Right ventricle myocardium superior (tissue), 1 donor: Measurements from ENCODE around the gene NOP9. TPM values are rescaled to one million over a fixed set of nuclear protein-coding genes. Genes with fewer than 3 reads are reported as not detected.
"Not testable (repeated sequence)": the region's sequence is repeated elsewhere in the genome, so short reads cannot be mapped to it uniquely, and the experiment has no call there.

Experiments used
- ATAC-seq: fragments of 200-7000 bp; cut with Tn5 transposase; one replicate; pipeline ENCODE4 v1.9.1; 2020; ENCODE audit warnings: mild to moderate bottlenecking; ENCODE audit not compliant: poor library complexity
- DNase-seq: peaks from one replicate; pipeline ENCODE4 v3.0.0-alpha.2; 2020
- intact Hi-C: fragments of 100-400 bp; cut with DNase I; formaldehyde crosslinking; loops from one replicate; pipeline ENCODE4 v1.11.2; 2022
- total RNA-seq: library from RNA; stranded (reverse); fragmentation: NEBNext Ultra II Directional; extraction: Animal tissue kit (Norgen Biotek cat#: 25700); gene quantifications from one replicate; pipeline ENCODE4 v1.2.1, GENCODE V29; 2021
- donor health status: DM: no; HTN: yes; CAD: no; lungs with severe emphysema.

Gene NOP9
- total RNA-seq, 1 donor from 2014 or later: 23.4 TPM

- intact Hi-C loops: no loop called here
- DNase-seq (peak; percentile 76), ATAC-seq (peak; percentile 24)
These were observed 35.0 kb downstream of the NOP9 start, which contains the start of gene ADCY4 for GRCh38 chr14:24334431-24335291. Gene ADCY4, minus strand, starts transcription at chr14:24335071. Its CDS starts 419 bp downstream, at chr14:24334652.

GRCh38 chr14:24335461-24336171, 36.0 kb downstream of the NOP9 start:
- DNase-seq: no peak
- no peak for ATAC-seq
- intact Hi-C loops: no loop called here

GRCh38 chr14:24337144-24337823, 37.6 kb downstream of the NOP9 start:
- intact Hi-C loops: no loop called here
- no peak for ATAC-seq
- DNase-seq: no peak

- DNase-seq (no peak), ATAC-seq (no peak)
- intact Hi-C loops: no loop called here
These were observed 38.1 kb downstream of the NOP9 start for GRCh38 chr14:24337824-24338175.

- intact Hi-C loops: no loop called here
- no peak for DNase-seq
- no peak for ATAC-seq
These were observed 39.2 kb downstream of the NOP9 start for GRCh38 chr14:24338843-24339242.

- intact Hi-C loops: no loop called here
- ATAC-seq (peak; percentile 69), DNase-seq (peak; percentile 77)
These were observed 39.9 kb downstream of the NOP9 start, which contains the start of gene RIPK3 for GRCh38 chr14:24339284-24340151. Gene RIPK3, minus strand, starts transcription at chr14:24339991. Its CDS starts 165 bp downstream, at chr14:24339826.

- intact Hi-C loops: no loop called here
- ATAC-seq (no peak), DNase-seq (no peak)
These were observed 41.0 kb downstream of the NOP9 start for GRCh38 chr14:24340606-24341005.

GRCh38 chr14:24342889-24343288, 43.2 kb downstream of the NOP9 start:
- intact Hi-C loops: no loop called here
- ATAC-seq (no peak), DNase-seq (no peak)

GRCh38 chr14:24343795-24344660, 44.4 kb downstream of the NOP9 start:
- DNase-seq (no peak), ATAC-seq (no peak)
- intact Hi-C loops: no loop called here

- intact Hi-C loops: no loop called here
- no peak for ATAC-seq
- DNase-seq: no peak
These were observed 47.5 kb downstream of the NOP9 start for GRCh38 chr14:24347134-24347533.

GRCh38 chr14:24348186-24348585, 48.5 kb downstream of the NOP9 start:
- ATAC-seq (no peak), DNase-seq (no peak)
- intact Hi-C loops: no loop called here

GRCh38 chr14:24349742-24350141, 50.1 kb downstream of the NOP9 start:
- DNase-seq (no peak), ATAC-seq (no peak)
- intact Hi-C loops: no loop called here

GRCh38 chr14:24351517-24351916, 51.9 kb downstream of the NOP9 start:
- DNase-seq (no peak), ATAC-seq (peak; percentile 41)
- intact Hi-C loops: no loop called here

GRCh38 chr14:24353559-24354481, 54.2 kb downstream of the NOP9 start:
- no peak for DNase-seq
- no peak for ATAC-seq

GRCh38 chr14:24354482-24354825, 54.8 kb downstream of the NOP9 start:
- intact Hi-C loops, ATAC-seq, DNase-seq: not testable (repeated sequence)

More at GRCh38 chr14:24353559-24354481, 54.2 kb downstream of the NOP9 start:
- intact Hi-C loops: no loop called here

- ATAC-seq: no peak
- no peak for DNase-seq
- intact Hi-C loops: no loop called here
These were observed 55.4 kb downstream of the NOP9 start for GRCh38 chr14:24355009-24355408.

GRCh38 chr14:24356208-24356607, 56.6 kb downstream of the NOP9 start:
- intact Hi-C loops: no loop called here
- no peak for ATAC-seq

More at GRCh38 chr14:24356208-24356607, 56.6 kb downstream of the NOP9 start:
- no peak for DNase-seq
